ENCODE data around the gene TMEM269. TPM values are rescaled to one million over a fixed set of nuclear protein-coding genes. Genes with fewer than 3 reads are reported as not detected.

TMEM269 gene
- total RNA-seq, 1 donor from 2014 or later = 0.10 TPM

DNA sequence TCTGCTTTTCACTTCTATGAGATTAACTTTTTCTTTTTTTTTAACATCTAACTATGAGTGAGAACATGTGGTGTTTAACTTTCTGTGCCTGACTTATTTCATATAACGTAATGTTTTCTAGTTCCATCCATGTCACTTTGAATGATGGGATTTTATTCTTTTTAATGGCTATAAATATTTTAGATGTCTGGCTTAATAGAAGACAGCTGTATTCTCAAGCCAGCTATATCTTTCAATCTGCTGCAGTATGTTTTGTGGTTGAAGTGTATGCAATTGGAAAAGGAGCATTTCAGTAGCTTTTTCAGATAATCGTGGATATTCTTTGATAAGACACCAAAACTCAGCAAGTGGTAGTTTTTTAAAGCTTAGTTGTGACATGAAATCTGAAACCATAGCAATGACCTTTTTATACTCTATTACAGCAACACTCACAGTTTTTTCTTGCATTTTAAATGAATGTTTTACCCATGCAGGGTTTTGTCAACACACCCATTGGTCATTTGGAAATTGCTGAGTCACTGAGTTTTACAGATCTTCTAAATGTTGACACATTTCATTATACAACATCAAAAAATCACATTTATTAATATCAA, 38.1 kb downstream of the TMEM269 start:
- DNase-seq = peak; percentile 93

DNA sequence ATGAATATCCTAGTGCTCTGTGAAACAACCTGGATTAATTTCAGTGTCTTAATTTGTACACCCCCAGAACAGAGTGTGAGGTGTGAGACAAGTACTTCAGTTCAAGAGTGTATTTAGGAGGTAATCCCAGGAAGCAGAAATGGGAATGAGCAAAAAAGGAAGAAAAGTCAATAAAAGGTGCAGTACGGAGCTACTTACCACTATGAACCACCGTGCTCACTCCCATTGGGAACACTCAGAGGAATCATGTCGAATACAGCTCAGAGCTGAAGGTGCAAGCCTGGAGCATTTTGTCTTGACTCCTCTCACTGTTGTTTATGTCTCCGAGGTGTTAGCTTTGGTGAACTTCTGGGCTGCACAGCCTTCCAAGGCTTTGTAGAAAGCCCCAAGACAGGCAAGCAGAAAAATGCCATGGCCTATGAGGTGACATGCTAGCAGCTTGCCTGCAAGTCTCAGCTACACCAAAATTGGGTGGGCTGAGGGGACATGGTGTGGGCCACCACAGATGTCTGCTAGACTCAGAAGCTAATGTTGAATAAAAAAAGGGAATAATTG, 39.8 kb downstream of the TMEM269 start:
- no peak for DNase-seq

DNA sequence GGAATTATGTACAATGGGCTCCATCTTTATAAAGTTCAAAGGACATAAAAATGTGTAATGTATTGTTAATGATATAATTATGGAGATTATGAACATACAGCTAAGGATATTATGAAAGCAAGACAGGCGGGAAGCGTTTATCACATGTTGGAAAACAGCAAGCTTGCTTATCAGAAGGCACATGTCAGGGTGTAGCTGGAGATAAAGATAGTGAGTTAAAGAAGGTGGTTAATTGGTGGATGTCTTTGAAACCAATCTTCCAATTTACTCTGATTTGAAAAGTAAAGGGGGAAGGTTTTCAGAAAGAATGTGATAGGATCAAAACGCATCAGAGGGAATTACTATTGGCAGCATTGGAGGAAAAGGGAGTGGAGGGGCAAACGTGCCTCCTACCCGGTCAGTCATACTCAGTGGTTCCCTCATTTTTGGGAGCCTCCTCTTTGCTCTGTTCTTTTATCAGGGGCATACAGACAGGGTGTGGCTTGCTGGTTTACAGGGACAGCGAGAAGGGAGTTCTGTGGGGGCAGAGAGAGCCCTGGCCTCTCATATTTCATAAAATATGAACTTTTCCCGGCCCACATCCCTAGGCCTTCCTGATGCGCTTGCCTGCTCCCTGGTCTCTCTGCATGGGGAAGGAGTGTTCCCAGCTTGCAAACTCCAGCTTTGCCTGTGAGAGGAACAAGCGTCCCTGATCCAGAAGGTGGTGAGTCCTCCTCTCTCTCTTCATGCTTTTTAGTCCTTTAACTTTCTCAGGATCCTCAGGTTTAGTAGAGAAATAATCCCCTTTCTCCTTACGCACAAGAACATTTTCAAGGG, 40.5 kb downstream of the TMEM269 start:
- no peak for DNase-seq

DNA sequence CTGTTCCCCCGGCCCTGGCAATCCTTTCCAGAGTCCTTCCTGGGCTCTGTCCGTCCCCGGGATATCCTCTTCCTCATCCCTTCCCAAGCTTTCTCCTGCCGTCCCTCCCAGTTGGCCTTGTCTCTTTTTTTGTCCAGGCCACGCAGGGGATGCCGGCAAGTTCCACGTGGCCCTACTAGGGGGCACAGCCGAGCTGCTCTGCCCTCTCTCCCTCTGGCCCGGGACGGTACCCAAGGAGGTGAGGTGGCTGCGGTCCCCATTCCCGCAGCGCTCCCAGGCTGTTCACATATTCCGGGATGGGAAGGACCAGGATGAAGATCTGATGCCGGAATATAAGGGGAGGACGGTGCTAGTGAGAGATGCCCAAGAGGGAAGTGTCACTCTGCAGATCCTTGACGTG, 45.8 kb downstream of the TMEM269 start:
- no peak for DNase-seq

DNA sequence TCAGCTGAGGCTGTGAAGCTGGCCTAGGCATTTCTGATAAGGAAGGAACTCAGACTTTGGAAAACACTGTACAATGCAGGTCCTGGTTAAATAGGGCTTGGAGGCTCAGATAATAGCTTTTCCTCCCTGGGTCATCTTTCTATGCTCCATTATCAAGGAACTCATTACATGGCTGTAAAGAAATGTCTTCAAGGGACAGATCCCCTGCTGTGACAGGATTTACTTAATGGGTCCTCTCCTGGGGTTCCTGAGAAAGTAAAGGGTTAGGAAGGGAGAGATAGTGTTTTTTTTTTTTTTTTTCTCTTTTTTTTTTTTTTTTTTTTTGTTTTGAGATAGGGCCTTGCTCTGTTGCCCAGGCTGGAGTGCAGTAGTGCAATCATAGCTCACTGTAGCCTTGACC, 46.5 kb downstream of the TMEM269 start:
- no peak for DNase-seq

DNA sequence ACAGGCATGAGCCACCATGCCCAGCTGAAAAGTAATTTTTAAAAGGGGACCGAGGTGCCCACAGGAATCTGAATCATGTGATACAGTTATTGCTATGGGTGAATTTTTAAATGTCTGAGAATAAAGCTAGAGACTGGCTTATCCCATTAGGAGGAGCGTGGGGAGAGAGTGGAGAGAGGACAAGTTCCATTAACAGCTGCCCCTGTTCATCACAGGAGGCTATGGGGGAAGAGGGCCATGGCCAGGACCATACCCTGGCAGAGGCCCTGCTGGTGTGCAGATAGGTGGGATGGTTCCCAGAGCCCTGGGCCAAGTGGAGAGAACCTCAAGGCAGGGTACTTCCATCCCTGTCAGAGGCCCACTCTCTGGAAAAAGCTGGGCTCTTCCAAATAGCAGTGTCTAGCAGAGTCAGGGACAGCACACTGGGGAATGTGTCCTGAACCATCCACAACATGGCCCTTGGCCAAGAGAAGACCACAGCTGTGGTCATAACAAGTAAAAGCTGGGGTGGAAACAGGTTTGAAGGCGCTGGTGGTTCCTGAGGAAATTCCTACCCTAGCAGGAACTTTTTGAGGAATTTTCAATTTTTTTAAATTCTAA, 48.0 kb downstream of the TMEM269 start:
- no peak for DNase-seq

DNA sequence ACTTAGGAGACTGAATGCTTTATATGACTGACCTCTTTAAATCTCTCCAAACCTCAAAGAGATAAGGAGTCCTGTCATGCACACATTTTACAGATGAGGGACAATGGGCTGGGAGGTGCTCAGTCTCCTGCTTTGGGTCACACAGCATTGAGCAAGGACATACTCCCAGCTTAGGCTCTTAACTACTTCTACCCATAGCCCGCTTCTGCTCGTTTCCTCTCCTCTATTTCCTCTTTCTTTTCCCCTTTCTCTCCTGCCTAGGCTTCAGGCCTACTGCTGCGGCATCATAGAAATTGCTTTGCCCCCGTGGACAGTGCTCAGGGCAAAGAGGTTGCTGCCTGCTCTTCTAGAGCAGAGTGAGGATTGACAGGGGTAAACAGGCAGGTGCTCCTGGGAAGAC, 49.2 kb downstream of the TMEM269 start:
- no peak for DNase-seq

DNA sequence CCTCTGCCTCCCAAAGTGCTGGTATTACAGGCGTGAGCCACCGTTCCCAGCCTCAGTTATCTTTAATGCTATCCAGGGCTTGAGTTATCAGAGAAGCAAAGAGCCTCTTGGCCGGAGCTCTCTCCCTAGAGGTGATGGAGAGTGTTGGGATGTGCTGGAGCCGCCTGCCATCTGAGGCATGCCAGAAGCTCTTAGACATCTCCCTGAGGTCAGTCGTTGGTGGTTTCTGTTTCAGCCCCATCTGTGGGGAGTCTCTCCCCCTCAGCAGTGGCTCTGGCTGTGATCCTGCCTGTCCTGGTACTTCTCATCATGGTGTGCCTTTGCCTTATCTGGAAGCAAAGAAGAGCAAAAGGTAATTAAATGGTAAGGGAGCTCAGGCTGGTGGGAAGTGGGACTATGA, 50.0 kb downstream of the TMEM269 start:
- DNase-seq = no peak

DNA sequence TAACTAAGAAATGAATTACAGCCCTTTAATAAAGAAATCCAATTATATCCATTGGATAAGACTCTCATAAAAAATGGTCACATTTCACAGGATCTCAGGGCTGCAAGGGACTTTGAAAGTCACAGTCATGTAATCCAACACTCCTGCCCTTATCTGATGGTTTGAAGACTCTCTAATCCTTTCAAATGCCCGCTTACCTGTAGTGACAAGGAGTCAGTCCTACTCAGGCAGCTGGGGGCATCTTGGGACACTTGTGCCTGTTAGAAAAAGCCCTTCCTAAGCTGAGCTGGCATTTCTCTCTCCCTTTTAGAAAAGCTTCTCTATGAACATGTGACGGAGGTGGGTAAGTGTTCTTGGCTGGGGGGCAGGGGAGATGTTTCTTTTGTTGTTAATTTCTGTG, 50.6 kb downstream of the TMEM269 start:
- no peak for DNase-seq

DNA sequence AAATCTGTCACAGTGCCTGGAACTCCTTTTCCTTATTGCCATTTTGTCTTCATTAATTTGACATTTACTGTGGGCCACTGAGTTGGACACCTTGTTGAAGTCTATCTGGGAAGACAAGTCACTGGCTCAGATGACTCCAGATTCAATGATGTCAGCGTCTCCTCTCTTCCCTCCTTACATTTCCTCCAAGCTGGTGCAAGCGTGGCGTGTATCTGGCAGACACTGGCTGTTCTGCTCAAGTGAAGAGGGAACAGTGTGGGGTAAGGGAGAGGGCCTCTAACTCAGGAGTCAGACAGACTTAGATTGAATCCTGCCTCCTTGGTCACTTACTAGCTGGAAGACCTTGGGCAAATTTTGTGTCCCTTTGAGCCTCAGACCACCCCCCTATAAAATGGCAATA, 52.9 kb downstream of the TMEM269 start:
- no peak for DNase-seq

DNA sequence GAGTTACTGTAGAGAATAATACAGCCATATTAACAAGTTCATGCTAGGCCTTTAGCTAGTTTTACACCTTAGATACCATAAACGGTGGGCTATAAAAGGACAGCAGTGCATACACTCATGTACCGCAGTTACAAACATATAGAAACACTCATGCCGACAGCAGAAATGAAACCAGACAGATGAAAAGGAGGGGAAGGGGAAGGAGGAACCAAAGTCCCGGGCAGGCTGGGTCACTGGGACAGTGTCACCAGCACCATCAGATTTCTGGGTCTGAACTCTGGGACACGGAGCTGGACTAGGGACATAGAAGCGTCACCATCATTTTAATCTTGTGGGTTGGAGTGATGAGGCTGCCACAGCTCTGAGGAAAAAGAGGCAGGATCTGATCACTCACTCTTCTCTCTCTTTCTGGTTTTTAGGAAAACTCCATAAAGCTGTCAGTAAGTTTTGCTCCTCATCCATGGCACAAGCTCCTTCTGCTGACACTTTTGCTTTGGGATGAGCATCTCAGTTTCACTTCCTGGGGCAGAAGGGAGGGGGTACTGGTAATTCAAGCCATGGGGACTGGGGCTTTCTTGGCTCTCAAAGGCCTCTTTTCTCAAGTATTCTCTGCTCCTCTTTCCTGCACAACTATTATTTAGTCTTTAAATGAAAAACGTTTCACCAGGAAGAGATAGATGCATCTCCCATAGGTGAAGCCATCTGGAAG, 53.8 kb downstream of the TMEM269 start:
- DNase-seq = no peak

DNA sequence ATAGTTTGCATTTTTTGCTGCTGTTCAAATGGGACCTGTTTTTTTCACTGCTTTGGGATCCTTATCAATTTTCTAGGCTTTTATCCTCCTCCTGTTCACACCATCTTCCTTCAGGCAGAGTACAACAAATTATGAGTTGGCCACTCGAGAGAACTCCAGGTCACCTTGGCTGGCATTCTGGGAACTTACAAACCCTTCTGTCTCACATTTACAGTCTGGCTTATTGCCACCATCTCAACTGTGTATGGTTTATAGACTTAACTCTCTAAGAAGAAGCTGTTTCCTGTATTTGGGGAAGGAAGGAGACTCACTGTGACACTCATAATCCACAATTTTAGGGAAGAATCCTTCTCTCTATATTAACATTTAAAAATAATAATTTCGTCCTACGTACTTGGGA, 56.2 kb downstream of the TMEM269 start:
- DNase-seq = no peak

DNA sequence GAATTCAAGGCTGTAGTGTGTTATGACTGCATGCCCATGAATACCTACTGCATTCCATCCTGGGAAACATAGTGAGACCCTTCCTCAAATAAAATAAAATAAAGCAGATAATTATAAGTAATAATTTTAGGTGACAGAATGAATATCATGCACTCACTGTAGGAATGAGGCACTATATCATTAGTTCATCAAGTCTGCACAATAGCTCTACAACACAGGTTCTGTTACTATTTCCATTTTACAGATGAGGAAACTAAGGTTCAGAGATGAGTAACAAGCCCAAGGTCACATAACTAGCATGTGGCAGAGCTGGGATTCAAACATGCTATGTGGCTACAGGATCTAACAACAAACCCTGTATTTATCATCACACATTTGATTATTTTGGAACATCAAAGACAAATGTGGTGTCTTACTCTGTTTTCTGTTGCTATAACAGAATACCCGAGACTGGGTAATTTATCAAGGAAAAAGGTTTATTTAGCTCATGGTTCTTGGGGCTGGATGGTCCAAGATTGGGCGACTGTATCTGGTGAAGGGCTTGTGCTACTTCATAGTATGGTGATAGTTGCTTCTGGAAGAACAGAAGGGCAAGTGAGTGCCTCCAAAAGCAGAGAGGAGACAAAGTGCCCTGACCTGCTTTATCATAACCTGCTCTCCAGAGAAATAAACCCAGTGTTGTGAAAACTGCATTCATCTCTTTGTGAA, 56.8 kb downstream of the TMEM269 start:
- DNase-seq = no peak

DNA sequence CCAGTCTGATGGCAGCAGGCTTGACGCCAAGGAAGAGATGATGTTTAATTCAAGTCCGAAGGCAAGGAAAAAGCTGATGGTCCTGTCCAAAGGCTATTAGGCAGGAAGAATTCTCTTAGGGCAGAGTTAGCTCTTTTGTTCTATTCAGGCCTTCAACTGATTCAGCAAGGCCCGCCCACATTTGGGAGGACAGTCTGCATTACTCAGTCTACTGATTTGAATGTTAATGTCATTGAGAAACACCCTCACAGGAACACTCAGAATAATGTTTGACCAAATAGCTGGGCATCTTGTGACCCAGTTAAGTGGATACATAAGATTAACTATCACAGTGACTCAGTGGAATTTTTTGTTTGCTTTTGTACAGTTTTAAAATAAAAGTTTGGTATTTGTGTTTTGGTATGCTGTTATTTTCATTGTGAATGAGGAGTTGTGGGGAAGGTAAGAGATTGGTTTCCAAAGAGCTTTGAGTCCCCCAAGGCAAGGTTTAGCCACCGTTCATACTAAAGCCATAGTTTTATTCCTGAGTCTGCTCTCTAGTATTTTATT, 59.9 kb downstream of the TMEM269 start:
- DNase-seq = no peak

DNA sequence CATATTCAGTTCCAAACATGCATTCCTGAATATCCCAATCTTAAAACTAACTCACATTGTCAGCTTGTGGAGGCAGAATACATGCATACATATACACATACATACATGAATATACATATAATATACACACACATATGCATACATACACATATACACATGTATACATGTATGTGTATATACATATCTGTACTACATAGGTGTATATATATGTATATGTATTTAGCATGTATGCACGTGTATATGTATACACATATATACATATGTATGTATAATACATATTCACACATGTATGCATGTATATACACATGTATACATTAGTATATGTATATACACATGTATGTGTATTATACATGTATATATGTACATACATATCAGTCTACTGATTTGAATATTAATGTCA, 60.4 kb downstream of the TMEM269 start:
- DNase-seq = no peak

DNA sequence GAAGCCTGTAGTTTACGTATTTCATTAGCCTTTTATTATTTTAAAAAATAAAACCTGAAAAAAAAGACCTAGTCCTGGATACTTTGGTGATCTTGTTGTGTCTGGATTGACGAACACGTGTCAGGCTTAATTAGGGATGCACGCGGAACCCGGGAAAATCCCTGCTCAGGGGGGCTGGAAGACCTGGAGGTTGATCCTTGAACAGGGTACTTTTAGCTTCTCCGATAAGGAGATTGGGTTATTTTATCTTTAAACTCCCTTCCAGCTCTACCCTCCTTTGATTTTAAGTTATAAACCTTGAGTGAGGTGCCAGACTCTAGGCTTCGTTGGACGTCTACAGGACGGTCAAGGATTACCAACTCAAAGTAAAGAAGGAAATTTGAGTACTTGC, 61.1 kb downstream of the TMEM269 start:
- DNase-seq = peak; percentile 51

DNA sequence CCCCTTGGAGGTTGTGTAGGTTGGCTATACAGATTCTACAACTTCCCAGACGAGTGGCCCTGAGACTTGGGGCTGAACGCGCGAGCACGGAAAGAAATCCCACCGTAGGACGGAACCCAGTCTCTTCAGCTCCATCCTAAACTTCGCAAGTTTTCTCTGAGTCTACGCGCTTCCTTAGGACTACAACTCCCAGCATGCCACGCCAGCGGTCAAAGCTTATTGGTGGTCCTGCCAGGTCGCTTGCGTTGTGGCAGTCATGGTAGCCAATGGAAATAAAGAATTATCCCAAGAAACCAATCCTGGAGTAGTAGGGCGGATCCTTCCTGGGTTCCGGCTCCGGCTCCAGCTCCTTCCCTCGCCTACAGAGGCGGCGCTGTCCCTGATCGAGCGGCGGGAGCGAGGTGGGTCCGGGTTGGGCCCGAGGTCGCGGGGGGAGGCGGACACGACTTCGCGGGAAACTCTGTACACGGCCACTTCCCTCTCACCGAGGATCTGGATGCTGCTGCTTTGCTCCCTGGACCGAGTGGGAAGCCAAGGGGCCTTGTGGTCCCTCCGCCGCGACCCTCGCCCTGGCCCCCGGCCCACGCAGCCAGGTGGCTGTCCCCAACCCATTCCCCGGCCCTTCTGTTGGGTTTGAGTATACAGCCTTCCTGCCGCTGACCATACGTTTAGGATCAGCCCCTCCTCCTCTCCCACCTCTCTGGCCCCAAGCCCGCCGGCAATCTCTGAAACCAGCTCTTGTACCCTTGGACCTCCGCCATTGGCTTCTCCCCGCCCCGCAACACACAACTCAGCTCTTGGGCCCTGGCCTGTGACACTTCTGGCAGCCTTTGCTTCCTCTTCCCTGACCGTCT, 61.7 kb downstream of the TMEM269 start, which contains the start of gene ZNF691:
ZNF691 (plus strand) TSS at position 357 of the 854 bp plus-strand sequence. CDS start 3,046 bp downstream, outside the sequence.
- DNase-seq = peak; percentile 97

DNA sequence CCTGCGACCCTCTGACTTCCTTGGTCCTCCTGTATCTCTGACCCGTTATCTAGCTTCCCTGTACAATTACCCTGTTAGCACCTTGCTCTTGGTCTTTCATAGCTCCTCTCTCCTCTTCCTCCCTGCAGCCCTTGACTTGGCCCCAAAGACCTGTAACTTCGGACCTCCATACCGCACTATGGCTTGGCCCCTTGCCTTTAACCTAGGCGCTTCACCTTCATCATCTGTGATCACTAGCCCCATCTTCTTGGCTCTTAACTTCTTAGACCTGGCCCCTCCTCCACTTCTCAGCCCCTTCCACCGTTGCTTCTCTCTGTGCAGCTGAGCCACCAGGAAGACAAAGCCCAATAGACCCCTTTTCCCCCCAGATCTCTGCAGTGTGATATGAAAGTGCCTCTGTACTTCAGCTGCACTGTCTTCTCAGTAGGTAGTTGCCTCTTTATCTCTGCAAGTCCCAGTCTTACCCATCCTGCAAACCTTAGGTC, 62.4 kb downstream of the TMEM269 start:
- no peak for DNase-seq

DNA sequence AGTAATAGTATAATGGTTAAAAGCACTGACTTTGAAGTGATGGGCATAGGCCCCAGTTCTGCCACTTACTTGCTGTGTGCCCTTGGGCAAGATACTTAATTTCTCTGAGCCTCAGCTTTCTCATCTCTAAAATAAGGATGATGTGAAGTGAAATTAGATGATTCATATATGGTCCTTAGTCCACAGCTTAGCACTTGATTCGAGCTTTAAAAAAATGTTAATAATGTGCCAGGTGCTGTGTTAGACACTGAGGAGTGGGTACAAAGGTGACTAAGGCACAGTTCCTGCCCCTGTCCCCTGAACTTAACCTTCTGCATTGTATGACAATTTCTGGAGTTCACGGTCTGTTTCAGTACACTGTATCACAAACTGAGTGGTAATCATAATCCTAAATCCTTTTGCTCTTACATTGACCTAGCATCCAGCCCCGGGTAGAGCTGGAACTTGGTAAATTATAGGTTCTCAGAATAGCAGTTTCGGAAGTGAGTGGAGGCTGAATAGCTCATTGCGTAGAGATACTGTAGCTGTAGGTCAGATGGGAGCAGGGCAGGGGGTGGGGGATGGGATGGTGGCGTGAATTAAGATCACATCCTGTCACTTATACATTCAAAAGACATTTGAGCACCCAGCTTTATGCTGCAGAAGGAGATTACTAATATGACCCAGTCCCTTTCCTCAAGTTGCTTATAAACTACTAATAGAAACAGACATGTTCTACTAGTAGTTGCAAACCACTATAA, 63.1 kb downstream of the TMEM269 start:
- DNase-seq = no peak
